Cardiac muscle cell (in vitro differentiated cells and primary cell): ENCODE measurements around the gene FAM228B. TPM values are rescaled to one million over a fixed set of nuclear protein-coding genes. Genes with fewer than 3 reads are reported as not detected.

Experiments used
- DNase-seq, 2 donors: peaks; one replicate each; pipeline versions ENCODE4 v3.0.0 to v3.0.0-alpha.2; 2010 to 2017; ENCODE audit warnings: low read depth in 1 of 2, low spot score in 1 of 2
- H3K27ac ChIP-seq: fragments of 200-600 bp; sonication (generic); 2 replicates; pipeline ENCODE4 v1.5.1; 2016
- H3K27me3 ChIP-seq: fragments of 200-600 bp; sonication (generic); 2 replicates; pipeline ENCODE4 v1.6.0; 2016; ENCODE audit warnings: control low read depth
- H3K36me3 ChIP-seq: fragments of 200-600 bp; sonication (generic); 2 replicates; pipeline ENCODE4 v1.5.1; 2016; ENCODE audit warnings: control low read depth
- H3K4me1 ChIP-seq: fragments of 200-600 bp; sonication (generic); 2 replicates; pipeline ENCODE4 v1.8.1; 2017; ENCODE audit warnings: low read depth, mild to moderate bottlenecking, mixed run types
- H3K4me3 ChIP-seq: fragments of 200-600 bp; sonication (generic); 2 replicates; pipeline ENCODE4 v1.5.1; 2016; ENCODE audit warnings: mild to moderate bottlenecking
- H3K9me3 ChIP-seq: fragments of 200-600 bp; sonication (generic); 2 replicates; pipeline ENCODE4 v1.5.1; 2017; ENCODE audit warnings: low read depth, mild to moderate bottlenecking, control low read depth
- CTCF ChIP-seq: IDR thresholded peaks from 2 replicates; pipeline ENCODE4 v1.5.1; 2012; ENCODE audit warnings: low read depth, mild to moderate bottlenecking, low read length
- polyA plus RNA-seq: library from polyadenylated mRNA; unstranded; fragments of >200 nt; fragmentation: Nextera tagmentation; extraction: Ambion mirVana; gene quantifications from 2 replicates; pipeline ENCODE4 v1.2.1, GENCODE V29; 2016
- total RNA-seq: library from RNA; depleted of rRNA; stranded (reverse); fragments of >200 nt; gene quantifications from 2 replicates; pipeline ENCODE4 v1.2.3, GENCODE V29; 2016

Gene FAM228B
- total and polyA plus RNA-seq, 2 experiments from 2014 or later: 16.3 to 60.5 TPM

GRCh38 chr2:24203787-24204150 is 80.5 kb downstream of the FAM228B start:
- Histone ChIP-seq H3K27ac (no peak overlapping the region), H3K9me3 (no peaks in the 10 kb centered on the region), H3K36me3 (no peaks in the 10 kb centered on the region), H3K27me3 (no peaks in the 10 kb centered on the region), H3K4me3 (no peak overlapping the region), H3K4me1 (no peaks in the 10 kb centered on the region)
- DNase-seq: no peak
- no peak for TF ChIP-seq CTCF

- Histone ChIP-seq H3K4me3 (no peak overlapping the region), H3K36me3 (peaks cover 3% of the 10 kb centered on the region), H3K4me1 (no peaks in the 10 kb centered on the region), H3K27ac (no peak overlapping the region), H3K27me3 (no peaks in the 10 kb centered on the region), H3K9me3 (no peaks in the 10 kb centered on the region)
- TF ChIP-seq CTCF: no peak
- no peak for DNase-seq
Observed at GRCh38 chr2:24204505-24204904, 81.2 kb downstream of the FAM228B start.

GRCh38 chr2:24205131-24205530 is 81.9 kb downstream of the FAM228B start:
- Histone ChIP-seq H3K36me3 (peaks cover 4% of the 10 kb centered on the region), H3K27me3 (no peaks in the 10 kb centered on the region), H3K9me3 (no peaks in the 10 kb centered on the region), H3K27ac (no peak overlapping the region), H3K4me1 (no peaks in the 10 kb centered on the region), H3K4me3 (no peak overlapping the region)
- DNase-seq: no peak
- no peak for TF ChIP-seq CTCF

GRCh38 chr2:24206242-24206641 is 83.0 kb downstream of the FAM228B start:
- DNase-seq: no peak
- no peaks in the 10 kb centered on the region for H3K27me3 ChIP-seq
- H3K4me1 ChIP-seq: no peaks in the 10 kb centered on the region
- H3K9me3 ChIP-seq: no peaks in the 10 kb centered on the region
- H3K27ac ChIP-seq: no peak overlapping the region
- peaks cover 4% of the 10 kb centered on the region for H3K36me3 ChIP-seq
- TF ChIP-seq CTCF: no peak
- H3K4me3 ChIP-seq: no peak overlapping the region

- no peak overlapping the region for H3K27ac ChIP-seq
- no peak for TF ChIP-seq CTCF
- no peaks in the 10 kb centered on the region for H3K4me1 ChIP-seq
- H3K9me3 ChIP-seq: no peaks in the 10 kb centered on the region
- no peak overlapping the region for H3K4me3 ChIP-seq
- H3K27me3 ChIP-seq: no peaks in the 10 kb centered on the region
- DNase-seq: no peak
- H3K36me3 ChIP-seq: peaks cover 4% of the 10 kb centered on the region
Observed at GRCh38 chr2:24206714-24207113, 83.4 kb downstream of the FAM228B start.

GRCh38 chr2:24207359-24207758 is 84.1 kb downstream of the FAM228B start:
- TF ChIP-seq CTCF: no peak
- no peaks in the 10 kb centered on the region for H3K9me3 ChIP-seq
- H3K27ac ChIP-seq: no peak overlapping the region
- no peak overlapping the region for H3K4me3 ChIP-seq
- H3K27me3 ChIP-seq: no peaks in the 10 kb centered on the region
- peaks cover 4% of the 10 kb centered on the region for H3K36me3 ChIP-seq
- no peak for DNase-seq
- no peaks in the 10 kb centered on the region for H3K4me1 ChIP-seq
